HG03039 (cell line): Measurements from ENCODE around the gene PNLIPRP2.

ENCODE experiments used
- ATAC-seq: cut with Tn5 transposase; IDR thresholded peaks from one replicate; pipeline ENCODE4 v1.9.1; 2021; ENCODE audit warnings: mild to moderate bottlenecking, moderate library complexity; ENCODE audit not compliant: unreplicated experiment

The PNLIPRP2 gene

GRCh38 chr10:116676633-116677032, 55.9 kb downstream of the PNLIPRP2 start:
- ATAC-seq: no peak

GRCh38 chr10:116679351-116679750, 58.6 kb downstream of the PNLIPRP2 start:
- no peak for ATAC-seq

GRCh38 chr10:116683166-116683565, 62.4 kb downstream of the PNLIPRP2 start:
- no peak for ATAC-seq

- no peak for ATAC-seq
Measured at GRCh38 chr10:116683821-116684220, 63.1 kb downstream of the PNLIPRP2 start.

- no peak for ATAC-seq
Measured at GRCh38 chr10:116684781-116685180, 64.0 kb downstream of the PNLIPRP2 start.

- no peak for ATAC-seq
Measured at GRCh38 chr10:116685807-116686206, 65.1 kb downstream of the PNLIPRP2 start.

- ATAC-seq: no peak
Measured at GRCh38 chr10:116686632-116687031, 65.9 kb downstream of the PNLIPRP2 start.

GRCh38 chr10:116687633-116688032, 66.9 kb downstream of the PNLIPRP2 start:
- no peak for ATAC-seq

- no peak for ATAC-seq
Measured at GRCh38 chr10:116688241-116688711, 67.5 kb downstream of the PNLIPRP2 start.

GRCh38 chr10:116688741-116689495, 68.2 kb downstream of the PNLIPRP2 start:
- no peak for ATAC-seq

- ATAC-seq: no peak
Measured at GRCh38 chr10:116689744-116690143, 69.0 kb downstream of the PNLIPRP2 start.

- ATAC-seq: no peak
Measured at GRCh38 chr10:116690356-116691322, 69.9 kb downstream of the PNLIPRP2 start.

- ATAC-seq: no peak
Measured at GRCh38 chr10:116691635-116692034, 70.9 kb downstream of the PNLIPRP2 start.

- no peak for ATAC-seq
Measured at GRCh38 chr10:116692225-116692624, 71.5 kb downstream of the PNLIPRP2 start.

GRCh38 chr10:116694243-116694926, 73.6 kb downstream of the PNLIPRP2 start:
- no peak for ATAC-seq
